PC-3 (cell line): ENCODE measurements around the gene ARHGEF7. TPM values are rescaled to one million over a fixed set of nuclear protein-coding genes. Genes with fewer than 3 reads are reported as not detected.

Experiments
- ATAC-seq: fragments of 200-7000 bp; cut with Tn5 transposase; 2 replicates; pipeline ENCODE4 v1.9.1; 2020; ENCODE audit warnings: mild to moderate bottlenecking, moderate library complexity
- BruUV-seq: library from RNA; stranded (reverse); fragments of 400-500 nt; replicated peaks from 2 replicates; lab custom pipeline; 2021; lab: Mats Ljungman, UMichigan
- CTCF ChIA-PET: fragments of 300-600 bp; sonication (Branson Sonifier 250); formaldehyde crosslinking; loops from one replicate; lab custom pipeline; 2022; ENCODE audit warnings: antibody characterized with exemption; lab: Charles Lee
- POLR2A ChIA-PET: fragments of 300-600 bp; sonication (Branson Sonifier 250); formaldehyde crosslinking; loops from one replicate; lab custom pipeline; 2022; ENCODE audit warnings: antibody characterized with exemption; ENCODE audit not compliant: unreplicated experiment; lab: Charles Lee
- DNase-seq: peaks from one replicate; pipeline ENCODE4 v3.0.0-alpha.2; 2015
- H2AFZ ChIP-seq: fragments of 300-600 bp; sonication (generic); 2 replicates; pipeline ENCODE4 v1.6.0; 2016; ENCODE audit warnings: antibody characterized with exemption, low read length
- H3F3A ChIP-seq: fragments of 300-600 bp; sonication (generic); one replicate; pipeline ENCODE4 v1.6.0; 2017; ENCODE audit warnings: antibody characterized with exemption, low read length, control low read depth, mild to moderate bottlenecking; ENCODE audit not compliant: unreplicated experiment
- H3K27ac ChIP-seq: fragments of 300-600 bp; sonication (generic); 2 replicates; pipeline ENCODE4 v1.5.1; 2016; ENCODE audit warnings: mild to moderate bottlenecking, low read length
- H3K27me3 ChIP-seq: fragments of 300-600 bp; sonication (generic); 2 replicates; pipeline ENCODE4 v1.6.1; 2016; ENCODE audit warnings: low read length, mixed read lengths
- H3K36me3 ChIP-seq: fragments of 300-600 bp; sonication (generic); 2 replicates; pipeline ENCODE4 v1.6.1; 2016; ENCODE audit warnings: low read depth, mixed run types, low read length, mixed read lengths
- H3K4me1 ChIP-seq: fragments of 300-600 bp; sonication (generic); 2 replicates; pipeline ENCODE4 v1.5.1; 2016; ENCODE audit warnings: low read length; ENCODE audit not compliant: insufficient read depth
- H3K4me2 ChIP-seq: fragments of 300-600 bp; sonication (generic); 2 replicates; pipeline ENCODE4 v1.6.0; 2016; ENCODE audit warnings: low read length
- H3K4me3 ChIP-seq: fragments of 300-600 bp; sonication (generic); 2 replicates; pipeline ENCODE4 v1.5.1; 2016; ENCODE audit warnings: mild to moderate bottlenecking, low read length, mixed read lengths
- H3K79me2 ChIP-seq: fragments of 300-600 bp; sonication (generic); 2 replicates; pipeline ENCODE4 v1.6.1; 2017; ENCODE audit warnings: low read length, mixed read lengths
- H3K9ac ChIP-seq: fragments of 300-600 bp; sonication (generic); 2 replicates; pipeline ENCODE4 v1.6.0; 2016; ENCODE audit warnings: mild to moderate bottlenecking, low read length
- H3K9me2 ChIP-seq: fragments of 300-600 bp; sonication (generic); replicated peaks from 2 replicates; pipeline ENCODE4 v1.6.1; 2016; ENCODE audit warnings: mixed run types, low read length, mixed read lengths
- H3K9me3 ChIP-seq: fragments of 300-600 bp; sonication (generic); 2 replicates; pipeline ENCODE4 v1.6.1; 2016; ENCODE audit warnings: low read length, mixed read lengths
- H4K20me1 ChIP-seq: fragments of 300-600 bp; sonication (generic); 2 replicates; pipeline ENCODE4 v1.6.1; 2016; ENCODE audit warnings: low read length, mixed read lengths
- CTCF ChIP-seq: fragments of 300-600 bp; sonication (generic); conservative IDR thresholded peaks from 2 replicates; pipeline ENCODE4 v1.5.1; 2017; ENCODE audit warnings: antibody characterized with exemption, low read depth, mild to moderate bottlenecking, low read length
- EZH2 ChIP-seq: fragments of 300-600 bp; sonication (generic); IDR thresholded peaks from one replicate; pipeline ENCODE4 v1.6.1; 2017; ENCODE audit warnings: antibody characterized with exemption, mild to moderate bottlenecking, low read length; ENCODE audit not compliant: unreplicated experiment
- EZH2phosphoT487 ChIP-seq: fragments of 300-600 bp; sonication (generic); IDR thresholded peaks from 2 replicates; pipeline ENCODE4 v1.6.1; 2018; ENCODE audit warnings: mild to moderate bottlenecking, antibody characterized with exemption, low read length, borderline replicate concordance
- intact Hi-C: fragments of 100-400 bp; cut with micrococcal nuclease; formaldehyde crosslinking; loops from 2 replicates; pipeline ENCODE4 v1.9.0; 2023
- total RNA-seq: library from RNA; depleted of rRNA; stranded (reverse); fragments of >200 nt; gene quantifications from 2 replicates; pipeline ENCODE4 v1.2.3, GENCODE V29; 2014

The ARHGEF7 gene
- total RNA-seq, 1 experiment from 2014 or later: 14.7 TPM

- DNase-seq (no peak), ATAC-seq (no peak)
- ChIA-PET CTCF (no interaction called here), POLR2A (no interaction called here)
- H3K4me2 ChIP-seq: no peak overlapping the region
- no peak overlapping the region for H2AFZ ChIP-seq
- H3K27ac ChIP-seq: no peak overlapping the region
- TF ChIP-seq EZH2: no peak
- TF ChIP-seq EZH2phosphoT487: no peak
- no peak for TF ChIP-seq CTCF
- H3K9me2 ChIP-seq: no peaks in the 10 kb centered on the region
- H3K27me3 ChIP-seq: no peaks in the 10 kb centered on the region
- BruUV-seq: no TSS peak
- no peaks in the 10 kb centered on the region for H3K79me2 ChIP-seq
- no peak overlapping the region for H3K4me3 ChIP-seq
- no peaks in the 10 kb centered on the region for H3K4me1 ChIP-seq
- intact Hi-C loops: no loop called here
- peaks cover 7% of the 10 kb centered on the region; the same call in 1 of the 2 replicates for H3K36me3 ChIP-seq
- H3K9ac ChIP-seq: no peak overlapping the region
- H4K20me1 ChIP-seq: no peaks in the 10 kb centered on the region
- H3K9me3 ChIP-seq: no peaks in the 10 kb centered on the region
- no peaks in the 10 kb centered on the region for H3F3A ChIP-seq
Measured at GRCh38 chr13:111281751-111282311, 166.7 kb downstream of the ARHGEF7 start.

- no TSS peak for BruUV-seq
- ChIA-PET CTCF (no interaction called here), POLR2A (no interaction called here)
- Histone ChIP-seq H3K9me2 (no peaks in the 10 kb centered on the region), H3K79me2 (no peaks in the 10 kb centered on the region), H3K4me1 (no peaks in the 10 kb centered on the region), H3K36me3 (peaks cover 7% of the 10 kb centered on the region; the same call in 1 of the 2 replicates), H3K9me3 (no peaks in the 10 kb centered on the region), H3K4me3 (no peak overlapping the region), H2AFZ (no peak overlapping the region), H3K27ac (no peak overlapping the region), H3K27me3 (no peaks in the 10 kb centered on the region), H3K4me2 (no peak overlapping the region), H3K9ac (no peak overlapping the region), H4K20me1 (no peaks in the 10 kb centered on the region), H3F3A (no peaks in the 10 kb centered on the region)
- DNase-seq (no peak), ATAC-seq (no peak)
- intact Hi-C loops: no loop called here
- TF ChIP-seq EZH2phosphoT487 (no peak), EZH2 (no peak), CTCF (no peak)
Measured at GRCh38 chr13:111282425-111282824, 167.3 kb downstream of the ARHGEF7 start.

- no peaks in the 10 kb centered on the region for H3K4me1 ChIP-seq
- ChIA-PET CTCF (no interaction called here), POLR2A (no interaction called here)
- BruUV-seq: no TSS peak
- no peaks in the 10 kb centered on the region for H3K9me3 ChIP-seq
- no peak overlapping the region for H3K4me2 ChIP-seq
- no peaks in the 10 kb centered on the region for H3K9me2 ChIP-seq
- no peaks in the 10 kb centered on the region for H3F3A ChIP-seq
- no peak for DNase-seq
- no peak overlapping the region for H3K4me3 ChIP-seq
- no peak for TF ChIP-seq EZH2
- no peak for TF ChIP-seq EZH2phosphoT487
- TF ChIP-seq CTCF: no peak
- peaks cover 7% of the 10 kb centered on the region; the same call in 1 of the 2 replicates for H3K36me3 ChIP-seq
- no peak overlapping the region for H3K27ac ChIP-seq
- H3K27me3 ChIP-seq: no peaks in the 10 kb centered on the region
- no peaks in the 10 kb centered on the region for H4K20me1 ChIP-seq
- H2AFZ ChIP-seq: no peak overlapping the region
- no peak overlapping the region for H3K9ac ChIP-seq
- H3K79me2 ChIP-seq: no peaks in the 10 kb centered on the region
- ATAC-seq: no peak
- intact Hi-C loops: no loop called here
Measured at GRCh38 chr13:111282997-111283396, 167.9 kb downstream of the ARHGEF7 start.
